Tibial nerve (tissue), 4 donors: ENCODE measurements around the gene FGF5. TPM values are rescaled to one million over a fixed set of nuclear protein-coding genes. Genes with fewer than 3 reads are reported as not detected.

ENCODE experiments used
- DNase-seq, 2 donors: peaks; one replicate each; pipeline ENCODE4 v3.0.0-alpha.2; 2019; ENCODE audit warnings: low spot score in 2 of 2
- H3K27ac ChIP-seq, 4 donors: fragments of 200-600 bp; sonication (generic) in 3 of 4; one replicate each; pipeline ENCODE4 v1.5.1; 2017 to 2019; ENCODE audit warnings: mild to moderate bottlenecking in 1 of 4
- H3K27me3 ChIP-seq, 2 donors: fragments of 200-600 bp; sonication (generic) in 1 of 2; one replicate each; pipeline versions ENCODE4 v1.5.1 to v1.6.0; 2017 to 2019
- H3K36me3 ChIP-seq, 3 donors: fragments of 200-600 bp; sonication (generic); one replicate each; pipeline ENCODE4 v1.5.1; 2018 to 2019
- H3K4me1 ChIP-seq, 4 donors: fragments of 200-600 bp; sonication (generic) in 3 of 4; one replicate each; pipeline ENCODE4 v1.5.1; 2017 to 2019
- H3K4me3 ChIP-seq, 4 donors: fragments of 200-600 bp; sonication (generic) in 3 of 4; one replicate each; pipeline ENCODE4 v1.5.1; 2017 to 2019; ENCODE audit warnings: mild to moderate bottlenecking in 1 of 4, moderate library complexity in 1 of 4
- H3K9me3 ChIP-seq, 4 donors: fragments of 200-600 bp; sonication (generic) in 3 of 4; one replicate each; pipeline ENCODE4 v1.5.1; 2017 to 2019
- CTCF ChIP-seq, 5 experiments: fragments of 200-600 bp in 3 of 5; fragments of 450-650 bp in 2 of 5; sonication (generic) in 3 of 5; IDR thresholded peaks; one replicate each; pipeline ENCODE4 v1.5.1; 2016 to 2019; ENCODE audit warnings: antibody characterized with exemption in 5 of 5, mild to moderate bottlenecking in 3 of 5, moderate library complexity in 2 of 5
- EP300 ChIP-seq, 2 donors: sonication (generic); formaldehyde crosslinking; IDR thresholded peaks; one replicate each; pipeline ENCODE4 v1.6.1; 2017; ENCODE audit warnings: antibody characterized with exemption in 2 of 2, mild to moderate bottlenecking in 1 of 2
- POLR2A ChIP-seq, 2 donors: fragments of 450-650 bp; IDR thresholded peaks; one replicate each; pipeline ENCODE4 v1.6.1; 2017; ENCODE audit warnings: antibody characterized with exemption in 2 of 2, mild to moderate bottlenecking in 2 of 2, moderate library complexity in 2 of 2
- WGBS, 2 donors: methylation state at CpG; one replicate each; pipeline ENCODE4 v1.1.5; 2018; 5-methylcytosine and 5-hydroxymethylcytosine counted together
- total RNA-seq, 4 donors: library from RNA; depleted of rRNA; stranded (reverse); fragments of >200 nt; gene quantifications; one replicate each; pipeline ENCODE4 v1.1.0, GENCODE V29; 2016

Gene FGF5
- total RNA-seq, 4 donors from 2014 or later = 0.60 TPM; not detected in 3

GRCh38 chr4:80254114-80254513, 12.3 kb upstream of the FGF5 start:
- Histone ChIP-seq H3K27me3 (peaks cover 0 to 10% of the 10 kb centered on the region in 2 donors), H3K27ac (no peak overlapping the region), H3K4me3 (no peak overlapping the region), H3K9me3 (no peaks in the 10 kb centered on the region), H3K4me1 (no peaks in the 10 kb centered on the region), H3K36me3 (no peaks in the 10 kb centered on the region)
- no peak for TF ChIP-seq CTCF (IDR thresholded peaks at IDR 0.05)
- TF ChIP-seq POLR2A (IDR thresholded peaks at IDR 0.05) = no peak
- no peak for TF ChIP-seq EP300 (IDR thresholded peaks at IDR 0.05)
- DNase-seq = no peak
- WGBS, 2 donors = 95 to 97% methylated on average over 2 of the region's 2 CpGs

- 43 to 44% methylated on average over 7 of the region's 7 CpGs for WGBS, 2 donors
- Histone ChIP-seq H3K27ac (no peak overlapping the region), H3K9me3 (no peaks in the 10 kb centered on the region), H3K27me3 (peaks cover 0 to 10% of the 10 kb centered on the region in 2 donors), H3K36me3 (no peaks in the 10 kb centered on the region), H3K4me3 (no peak overlapping the region), H3K4me1 (no peaks in the 10 kb centered on the region)
- DNase-seq = no peak
- TF ChIP-seq EP300 (IDR thresholded peaks at IDR 0.05) = no peak
- no peak for TF ChIP-seq POLR2A (IDR thresholded peaks at IDR 0.05)
- TF ChIP-seq CTCF (IDR thresholded peaks at IDR 0.05) = no peak
Observed at GRCh38 chr4:80255329-80256095, 11.0 kb upstream of the FGF5 start.

GRCh38 chr4:80257851-80258250, 8.6 kb upstream of the FGF5 start:
- no peaks in the 10 kb centered on the region for H3K9me3 ChIP-seq

GRCh38 chr4:80259012-80259411, 7.5 kb upstream of the FGF5 start:
- 58 to 62% methylated on average over 4 of the region's 4 CpGs for WGBS, 2 donors
- H3K9me3 ChIP-seq = no peaks in the 10 kb centered on the region
- H3K36me3 ChIP-seq = no peaks in the 10 kb centered on the region
- peaks cover 0 to 25% of the 10 kb centered on the region in 2 donors for H3K27me3 ChIP-seq
- TF ChIP-seq CTCF (IDR thresholded peaks at IDR 0.05) (no peak), EP300 (IDR thresholded peaks at IDR 0.05) (no peak), POLR2A (IDR thresholded peaks at IDR 0.05) (no peak)
- no peak overlapping the region for H3K27ac ChIP-seq
- H3K4me1 ChIP-seq = peaks cover 0 to 4% (median 0%) of the 10 kb centered on the region in 4 donors
- no peak overlapping the region for H3K4me3 ChIP-seq
- DNase-seq = no peak

More at GRCh38 chr4:80257851-80258250, 8.6 kb upstream of the FGF5 start:
- no peaks in the 10 kb centered on the region for H3K36me3 ChIP-seq
- DNase-seq = no peak
- no peak for TF ChIP-seq POLR2A (IDR thresholded peaks at IDR 0.05)
- TF ChIP-seq EP300 (IDR thresholded peaks at IDR 0.05) = no peak
- TF ChIP-seq CTCF (IDR thresholded peaks at IDR 0.05) = no peak
- H3K27ac ChIP-seq = no peak overlapping the region
- no peaks in the 10 kb centered on the region for H3K4me1 ChIP-seq
- no peak overlapping the region for H3K4me3 ChIP-seq
- peaks cover 0 to 13% of the 10 kb centered on the region in 2 donors for H3K27me3 ChIP-seq

- WGBS, 2 donors = 93 to 94% methylated on average over 3 of the region's 3 CpGs
- DNase-seq = no peak
- Histone ChIP-seq H3K4me1 (peaks cover 0 to 11% (median 0%) of the 10 kb centered on the region in 4 donors), H3K27ac (no peak overlapping the region), H3K36me3 (no peaks in the 10 kb centered on the region), H3K27me3 (peaks cover 0 to 33% of the 10 kb centered on the region in 2 donors), H3K4me3 (no peak overlapping the region), H3K9me3 (no peaks in the 10 kb centered on the region)
- TF ChIP-seq EP300 (IDR thresholded peaks at IDR 0.05) (no peak), POLR2A (IDR thresholded peaks at IDR 0.05) (no peak), CTCF (IDR thresholded peaks at IDR 0.05) (no peak)
Observed at GRCh38 chr4:80259817-80260216, 6.6 kb upstream of the FGF5 start.
